ENCODE measurements around the gene OTUD6A. TPM values are rescaled to one million over a fixed set of nuclear protein-coding genes. Genes with fewer than 3 reads are reported as not detected.
"Not testable (repeated sequence)": the region's sequence is repeated elsewhere in the genome, so short reads cannot be mapped to it uniquely, and the experiment has no call there.

The OTUD6A gene
- polyA plus RNA-seq, 1 experiment, result not detected

GRCh38 chrX:70096052-70096451 is 33.8 kb downstream of the OTUD6A start:
- POLR2A ChIA-PET, result no interaction called here
- Histone ChIP-seq H3K4me3 (ENCODE audit: low read depth, low read length) (no peak overlapping the region), H3K27me3 (ENCODE audit: control insufficient read depth, insufficient read depth, low read length) (no peaks in the 10 kb centered on the region), H3K36me3 (ENCODE audit: control insufficient read depth, insufficient read depth, low read length) (no peaks in the 10 kb centered on the region)
- TF ChIP-seq CTCF (IDR thresholded peaks at IDR 0.05; ENCODE audit: insufficient read depth, low read depth, low read length), result peak; percentile 13; the same call in 1 of the 2 replicates
- DNase-seq (ENCODE audit: low read depth), result no peak
- CTCF ChIA-PET, result interaction anchor here (1.3 to 3.9 kb wide), 11 partner anchors 9 to 66 kb away, joined by 3 to 29 read pairs (median 10); partner anchors contain the start of gene IGBP1

- Histone ChIP-seq H3K36me3 (ENCODE audit: control insufficient read depth, insufficient read depth, low read length) (no peaks in the 10 kb centered on the region), H3K27me3 (ENCODE audit: control insufficient read depth, insufficient read depth, low read length) (no peaks in the 10 kb centered on the region), H3K4me3 (ENCODE audit: low read depth, low read length) (no peak overlapping the region)
- DNase-seq (ENCODE audit: low read depth), result no peak
- POLR2A ChIA-PET, result no interaction called here
- TF ChIP-seq CTCF (IDR thresholded peaks at IDR 0.05; ENCODE audit: insufficient read depth, low read depth, low read length), result no peak
- CTCF ChIA-PET, result interaction anchor here (1.2 to 1.6 kb wide), 2 partner anchors 9 to 28 kb away, joined by 4 read pairs; partner anchors contain the start of gene IGBP1
These were observed 43.0 kb downstream of the OTUD6A start for GRCh38 chrX:70105229-70105628.

GRCh38 chrX:70111436-70112026 is 49.3 kb downstream of the OTUD6A start:
- H3K27me3 ChIP-seq (ENCODE audit: control insufficient read depth, insufficient read depth, low read length); POLR2A ChIA-PET; H3K4me3 ChIP-seq (ENCODE audit: low read depth, low read length); DNase-seq (ENCODE audit: low read depth); CTCF ChIA-PET; H3K36me3 ChIP-seq (ENCODE audit: control insufficient read depth, insufficient read depth, low read length): not testable (repeated sequence)

Small RNA genes within 50 kb of the gene (small RNA-seq; reads per million reads assigned to genes)
- gene MIR676 (ENCODE audit: insufficient read length, low read depth, low replicate concordance), result not detected

Other genes with a start within 250 kb of the OTUD6A start
- not detected in 2 replicates for gene AWAT2, start 12.5 kb upstream of the OTUD6A start, polyA plus RNA-seq (2011; rRNA removed)
- gene IGBP1, start 71.0 kb downstream of the OTUD6A start, polyA plus RNA-seq (2011; rRNA removed), result 68.3 and 86.4 TPM in 2 replicates
- gene DGAT2L6, start 115.0 kb downstream of the OTUD6A start, polyA plus RNA-seq (2011; rRNA removed), result not detected in 2 replicates
- gene AWAT1, start 172.2 kb downstream of the OTUD6A start, polyA plus RNA-seq (2011; rRNA removed), result not detected in 2 replicates
- 0.15 and 0.22 TPM in 2 replicates for gene P2RY4, start 197.7 kb downstream of the OTUD6A start, polyA plus RNA-seq (2011; rRNA removed)
- not detected in 2 replicates for gene ARR3, start 205.9 kb downstream of the OTUD6A start, polyA plus RNA-seq (2011; rRNA removed)
- not detected in 2 replicates for gene RAB41, start 219.7 kb downstream of the OTUD6A start, polyA plus RNA-seq (2011; rRNA removed)
- 91.9 and 150 TPM in 2 replicates for gene PDZD11, start 227.5 kb downstream of the OTUD6A start, polyA plus RNA-seq (2011; rRNA removed)
- 10.8 and 13.3 TPM in 2 replicates for gene KIF4A, start 227.6 kb downstream of the OTUD6A start, polyA plus RNA-seq (2011; rRNA removed)

All from BJ (cell line).